HG03045 (cell line): Measurements from ENCODE around the gene EPHB3.
"Not testable (repeated sequence)": the region's sequence is repeated elsewhere in the genome, so short reads cannot be mapped to it uniquely, and the experiment has no call there.

Experiments used
- ATAC-seq: cut with Tn5 transposase; IDR thresholded peaks from one replicate; pipeline ENCODE4 v1.9.1; 2021; ENCODE audit warnings: mild to moderate bottlenecking, moderate library complexity; ENCODE audit not compliant: unreplicated experiment

Gene EPHB3

DNA sequence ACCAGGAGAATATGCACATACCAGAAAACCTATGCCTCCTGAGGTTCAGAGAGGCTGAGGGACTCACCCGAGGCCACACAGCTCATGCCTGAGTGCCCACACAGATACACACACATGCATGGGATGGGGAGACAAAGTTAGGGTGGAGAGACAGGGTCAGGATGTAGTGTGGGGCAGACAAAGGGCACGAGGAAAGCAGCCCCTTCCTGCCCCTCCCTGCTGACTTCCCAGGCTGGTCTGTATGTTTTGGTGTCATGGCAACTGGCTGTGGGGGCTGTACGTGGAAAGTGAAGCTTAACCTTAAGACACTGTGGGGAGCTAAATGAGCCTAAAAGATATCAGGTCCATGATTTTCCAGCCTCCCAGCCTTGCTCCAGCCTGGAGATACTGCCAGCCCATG, 57.8 kb downstream of the EPHB3 start:
- no peak for ATAC-seq

DNA sequence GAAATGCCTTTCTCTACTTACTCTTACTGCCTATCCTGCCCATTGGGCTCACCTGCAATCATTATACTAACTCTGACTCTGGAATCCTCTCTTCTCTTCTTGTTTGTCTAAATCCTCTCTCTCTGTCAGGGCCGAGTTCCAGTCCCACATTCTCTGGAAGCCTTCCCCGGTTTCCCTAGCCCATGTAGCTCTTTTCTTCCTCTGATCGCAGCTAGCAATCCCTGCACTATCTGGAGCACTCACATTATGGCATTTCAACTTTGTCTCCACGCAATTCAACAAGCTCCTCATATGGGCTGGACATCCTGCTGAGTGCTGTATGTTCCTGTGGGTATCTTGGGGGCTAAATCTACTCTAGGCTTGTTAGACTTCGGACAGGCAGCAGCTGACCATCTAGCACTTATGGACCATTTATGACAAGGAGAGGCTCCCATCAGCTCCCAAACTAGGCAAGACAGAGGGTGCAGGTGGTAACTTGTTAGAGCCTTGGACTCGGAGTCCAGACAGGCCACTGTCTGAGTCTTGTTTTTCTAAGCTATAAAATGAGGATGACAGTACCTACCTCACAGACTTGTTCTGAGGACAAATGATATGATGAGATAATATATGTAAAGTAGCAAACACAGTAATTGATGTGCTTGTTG, 58.3 kb downstream of the EPHB3 start:
- ATAC-seq: no peak

DNA sequence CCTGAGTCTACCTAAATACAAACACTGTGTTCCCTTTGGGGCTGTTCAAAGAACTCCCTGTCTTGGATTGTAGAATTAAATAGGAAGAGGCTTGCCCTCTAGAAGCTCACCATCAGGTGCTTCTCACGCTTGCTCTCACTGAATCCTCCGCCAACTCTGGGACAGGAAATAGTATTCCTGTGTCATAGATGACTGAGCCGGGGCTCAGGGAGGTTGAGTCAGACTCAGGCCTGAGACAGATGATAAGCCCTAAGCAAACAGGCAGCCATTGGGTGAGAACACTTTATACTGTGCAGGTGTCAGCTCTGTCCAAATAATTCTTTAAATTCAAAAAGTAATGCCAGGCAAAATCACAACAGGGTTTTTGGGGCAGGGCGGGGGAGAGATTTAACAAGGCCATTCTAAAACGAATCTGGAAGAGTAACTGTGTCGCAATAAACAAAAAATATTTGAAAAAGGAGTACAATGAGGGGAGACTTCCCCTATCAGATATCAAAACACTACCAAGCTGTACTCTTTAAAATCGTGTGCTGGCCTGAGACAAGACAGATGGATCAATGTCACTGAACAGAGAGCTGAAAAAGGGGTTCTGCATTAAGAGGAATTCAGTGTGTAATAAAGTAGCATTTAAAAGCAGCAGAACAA, 59.0 kb downstream of the EPHB3 start:
- ATAC-seq: no peak

DNA sequence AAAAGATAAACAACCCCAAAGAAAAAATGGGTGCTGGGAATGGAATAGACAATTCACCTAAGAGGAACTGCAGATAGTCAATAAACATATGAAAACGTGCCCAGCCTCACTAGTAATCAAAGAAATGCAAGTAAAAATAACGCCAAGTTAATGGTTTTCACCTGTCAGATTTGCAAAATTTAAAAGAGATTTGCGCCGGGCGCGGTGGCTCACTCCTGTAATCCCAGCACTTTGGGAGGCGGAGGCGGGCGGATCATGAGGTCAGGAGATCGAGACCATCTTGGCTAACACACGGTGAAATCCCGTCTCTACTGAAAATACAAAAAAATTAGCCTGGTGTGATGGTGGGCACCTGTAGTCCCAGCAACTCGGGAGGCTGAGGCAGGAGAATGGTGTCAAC, 60.6 kb downstream of the EPHB3 start:
- ATAC-seq: not testable (repeated sequence)

DNA sequence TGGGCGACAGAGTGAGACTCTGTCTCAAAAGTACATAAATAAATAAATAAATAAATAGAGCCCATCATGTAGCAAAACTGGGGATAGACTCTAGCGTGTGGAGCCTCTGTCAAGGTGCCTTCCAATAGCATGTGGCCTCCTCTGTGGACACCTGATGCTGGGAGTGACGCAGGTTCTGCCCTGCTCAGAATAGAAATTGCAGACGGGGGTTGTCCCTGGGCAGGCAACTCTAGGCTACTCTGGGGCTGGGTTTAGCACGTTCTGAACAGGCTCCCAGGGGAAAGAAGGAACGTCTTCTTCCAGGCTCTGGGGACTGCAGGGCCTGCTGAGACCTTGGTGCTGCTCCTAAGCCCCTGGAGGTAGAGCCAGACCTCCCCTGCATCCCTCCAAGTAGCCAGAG, 65.3 kb downstream of the EPHB3 start:
- no peak for ATAC-seq

DNA sequence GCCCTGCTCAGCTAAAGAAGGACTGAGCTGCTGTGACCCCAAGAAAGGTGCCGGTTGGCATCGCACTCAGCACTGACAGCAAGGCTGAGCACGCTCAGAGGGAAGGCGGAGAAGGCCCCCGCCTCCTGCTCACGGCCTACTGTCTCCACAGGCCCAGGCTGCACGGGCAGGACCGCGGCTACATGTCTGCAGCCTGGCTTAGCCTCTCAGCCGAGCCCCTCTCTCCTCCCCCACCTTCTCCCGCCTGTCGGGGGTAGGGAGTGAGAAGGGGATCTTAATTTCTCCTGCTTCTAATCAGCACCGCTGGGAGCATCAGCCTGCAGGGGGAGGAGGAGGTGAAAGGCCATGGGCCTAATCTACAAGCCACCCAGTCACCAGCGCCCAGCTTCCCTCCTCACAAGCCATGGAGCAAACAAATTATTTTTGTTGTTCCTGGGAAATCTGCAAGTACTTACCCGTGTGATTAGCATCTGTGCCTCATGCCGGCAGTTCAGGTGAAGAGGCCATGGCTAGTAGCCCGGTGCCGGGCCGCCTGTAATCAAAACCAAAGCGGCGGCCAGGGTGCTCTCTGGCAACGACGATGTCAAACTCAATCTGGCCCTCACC, 68.1 kb downstream of the EPHB3 start:
- no peak for ATAC-seq

DNA sequence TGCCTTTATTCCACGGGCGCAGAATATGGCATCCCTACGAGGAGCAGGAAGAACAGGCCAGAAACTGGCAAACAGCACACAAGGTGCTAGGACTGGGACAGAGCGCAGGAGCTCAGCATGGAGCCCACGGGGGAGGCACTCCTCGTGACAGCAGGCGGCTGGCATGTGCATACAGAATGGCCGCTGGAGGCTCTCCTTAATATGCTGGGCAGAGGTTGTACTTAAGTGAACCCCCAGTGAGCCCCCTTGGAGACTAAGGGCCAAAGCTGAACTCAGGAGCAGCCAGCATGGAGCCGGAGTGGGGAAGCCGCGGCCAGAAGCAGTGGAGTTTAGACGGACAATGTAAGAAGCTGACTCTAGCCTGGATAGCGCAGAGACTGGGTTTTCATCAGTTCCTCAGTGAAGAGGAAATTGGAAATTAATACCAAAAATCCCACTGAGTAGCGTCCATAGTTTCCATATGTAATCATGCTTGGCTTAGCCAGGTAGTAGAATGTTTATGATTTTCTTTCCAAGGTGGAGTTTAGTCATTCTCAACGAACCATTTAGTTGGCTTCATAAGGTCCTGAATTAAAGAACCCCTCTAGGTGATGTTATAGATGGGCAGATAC, 69.4 kb downstream of the EPHB3 start:
- ATAC-seq: no peak

DNA sequence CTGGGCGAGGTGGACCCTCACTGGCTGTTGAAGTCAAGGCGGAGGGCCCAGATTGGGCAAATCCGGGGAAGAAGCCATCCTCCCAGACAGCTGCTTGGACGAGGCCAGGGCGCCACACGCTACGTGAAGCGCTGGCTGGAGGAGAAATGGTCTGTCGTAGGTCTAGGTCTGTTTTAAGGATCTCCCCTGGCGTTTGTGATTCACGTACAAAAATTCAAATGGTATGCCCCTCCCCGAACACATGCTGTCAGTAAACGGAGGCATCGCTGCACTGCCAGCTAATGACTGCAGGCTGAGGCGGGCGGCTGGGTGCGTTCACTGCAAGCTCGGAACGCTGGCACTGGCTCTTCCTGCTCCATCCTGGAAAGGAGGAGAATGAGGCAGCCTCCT, 69.9 kb downstream of the EPHB3 start:
- ATAC-seq: no peak
